HG03045 (cell line): ENCODE results near the gene TAS1R3.
"Not testable (repeated sequence)": the region's sequence is repeated elsewhere in the genome, so short reads cannot be mapped to it uniquely, and the experiment has no call there.

Source experiments
- ATAC-seq: cut with Tn5 transposase; IDR thresholded peaks from one replicate; pipeline ENCODE4 v1.9.1; 2021; ENCODE audit warnings: mild to moderate bottlenecking, moderate library complexity; ENCODE audit not compliant: unreplicated experiment

TAS1R3 gene

GRCh38 chr1:1364266-1364665, 33.2 kb downstream of the TAS1R3 start:
- ATAC-seq = no peak

GRCh38 chr1:1365875-1366698, 35.0 kb downstream of the TAS1R3 start:
- no peak for ATAC-seq

DNA sequence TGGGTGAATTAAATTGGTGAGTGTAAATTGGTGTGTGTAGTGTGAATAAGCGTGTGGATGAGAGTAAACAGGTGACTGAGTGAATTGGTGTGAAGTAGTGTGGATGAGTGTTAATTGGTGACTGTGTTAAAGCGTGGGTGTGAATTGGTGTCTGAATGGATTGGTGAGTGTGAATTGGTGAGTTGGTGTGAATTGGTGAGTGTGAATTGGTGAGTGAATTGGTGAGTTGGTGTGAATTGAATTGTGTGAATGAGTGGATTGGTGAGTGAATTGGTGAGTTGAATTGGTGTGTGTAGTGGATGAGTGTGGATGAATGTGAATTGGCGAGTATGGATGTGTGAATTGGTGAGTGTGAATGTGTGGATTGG, 35.6 kb downstream of the TAS1R3 start:
- ATAC-seq = no peak

- ATAC-seq = no peak
These were observed 36.2 kb downstream of the TAS1R3 start for GRCh38 chr1:1367315-1367714.

DNA sequence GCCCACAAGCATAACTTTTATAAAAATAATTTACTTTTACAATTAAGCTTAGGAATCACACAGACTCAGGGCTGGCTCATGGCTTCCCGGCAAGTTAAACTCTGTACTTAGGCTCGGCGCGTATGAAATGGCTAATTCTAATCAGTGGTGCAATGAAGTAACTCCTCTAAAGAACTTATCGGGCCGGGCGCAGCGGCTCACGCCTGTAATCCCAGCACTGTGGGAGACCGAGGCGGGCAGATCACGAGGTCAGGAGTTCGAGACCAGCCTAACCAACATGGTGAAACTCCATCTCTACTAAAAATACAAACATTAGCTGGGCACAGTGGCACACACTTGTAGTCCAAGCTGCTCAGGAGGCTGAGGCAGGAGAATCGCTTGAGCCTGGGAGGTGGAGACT, 39.0 kb downstream of the TAS1R3 start:
- not testable (repeated sequence) for ATAC-seq

DNA sequence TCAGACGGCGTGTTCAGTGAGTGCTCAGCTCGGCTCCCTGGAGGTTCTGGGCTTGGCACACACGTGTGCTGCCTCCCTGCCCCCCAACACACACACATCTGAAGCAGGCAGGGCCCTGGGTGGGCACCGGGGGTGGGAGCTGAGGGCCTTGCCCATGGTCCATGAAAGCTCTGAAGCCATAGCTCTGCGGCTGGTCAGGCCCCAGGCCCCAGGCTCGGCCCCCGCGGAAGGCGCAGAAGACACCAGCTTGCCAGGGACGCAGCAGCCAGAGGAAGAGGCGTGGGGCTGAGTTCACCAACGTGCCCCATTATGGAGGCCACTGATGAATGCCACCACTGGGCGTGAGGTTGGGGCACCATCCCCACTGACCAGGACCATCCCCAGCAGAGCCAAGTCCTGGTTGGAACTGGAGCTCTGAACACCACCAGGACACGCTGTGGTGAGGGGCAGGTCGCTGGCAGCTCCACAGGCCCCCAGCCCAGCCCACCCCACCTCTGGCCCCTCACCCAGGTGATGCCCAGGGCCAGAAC, 39.8 kb downstream of the TAS1R3 start:
- ATAC-seq = no peak

GRCh38 chr1:1371364-1371745, 40.3 kb downstream of the TAS1R3 start:
- ATAC-seq = no peak

- no peak for ATAC-seq
These were observed 40.9 kb downstream of the TAS1R3 start for GRCh38 chr1:1371746-1372711.

GRCh38 chr1:1373051-1373814, 42.2 kb downstream of the TAS1R3 start:
- ATAC-seq = no peak

GRCh38 chr1:1373815-1374588, 42.9 kb downstream of the TAS1R3 start:
- ATAC-seq = no peak

DNA sequence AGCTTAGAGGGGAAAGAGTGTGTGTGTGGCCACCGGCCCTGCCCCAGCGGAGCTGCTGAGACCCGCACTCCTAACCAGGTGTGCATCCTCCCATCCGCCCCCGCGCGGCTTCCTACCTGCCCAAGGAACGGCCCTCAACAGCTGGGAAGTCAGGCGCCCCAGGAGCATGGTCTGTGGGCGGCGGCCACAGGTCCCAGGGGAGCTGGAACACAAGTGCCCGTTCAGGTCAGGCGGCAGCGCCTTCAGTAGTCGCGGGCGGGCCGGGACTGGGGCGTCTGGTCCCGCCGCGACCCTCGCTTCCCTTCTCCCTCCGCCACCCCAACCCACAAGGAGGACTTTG, 43.5 kb downstream of the TAS1R3 start:
- no peak for ATAC-seq

GRCh38 chr1:1374929-1375662, 44.0 kb downstream of the TAS1R3 start, which contains the start of gene AURKAIP1:
Gene AURKAIP1, minus strand, starts transcription at chr1:1375207. Its CDS starts 451 bp downstream, at chr1:1374756.
- ATAC-seq = peak; percentile 82

GRCh38 chr1:1376551-1377226, 45.6 kb downstream of the TAS1R3 start:
- ATAC-seq = no peak

DNA sequence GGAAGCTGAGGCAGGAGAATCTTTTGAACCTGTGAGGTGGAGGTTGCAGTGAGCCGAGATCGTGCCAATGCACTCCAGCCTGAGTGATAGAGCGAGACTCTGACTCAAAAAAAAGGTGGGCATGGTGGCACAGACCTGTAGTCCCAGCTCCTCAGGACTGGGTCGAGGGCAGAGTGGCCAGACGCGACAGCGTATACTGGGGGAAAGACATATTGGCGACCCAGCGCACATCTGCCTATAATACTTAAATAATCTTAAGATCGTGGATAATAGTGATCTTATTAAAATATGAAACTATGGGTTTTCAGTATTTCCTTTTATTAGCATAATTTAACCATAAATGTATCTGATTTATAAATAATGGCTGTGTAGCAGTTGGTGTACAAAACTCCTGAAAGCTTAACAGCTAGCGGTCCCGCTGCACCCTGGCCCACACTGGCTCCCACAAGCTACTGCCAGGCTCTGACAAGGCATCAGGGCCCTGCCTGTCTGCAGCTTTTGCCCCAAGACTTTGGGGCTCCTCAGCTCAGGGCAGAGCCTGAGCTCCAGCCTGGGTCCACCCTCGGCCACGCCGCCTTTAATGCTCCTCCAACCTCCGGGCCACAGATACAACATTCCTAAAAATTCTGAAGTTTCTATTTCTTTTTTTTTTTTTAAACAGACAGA, 46.6 kb downstream of the TAS1R3 start:
- ATAC-seq = no peak

DNA sequence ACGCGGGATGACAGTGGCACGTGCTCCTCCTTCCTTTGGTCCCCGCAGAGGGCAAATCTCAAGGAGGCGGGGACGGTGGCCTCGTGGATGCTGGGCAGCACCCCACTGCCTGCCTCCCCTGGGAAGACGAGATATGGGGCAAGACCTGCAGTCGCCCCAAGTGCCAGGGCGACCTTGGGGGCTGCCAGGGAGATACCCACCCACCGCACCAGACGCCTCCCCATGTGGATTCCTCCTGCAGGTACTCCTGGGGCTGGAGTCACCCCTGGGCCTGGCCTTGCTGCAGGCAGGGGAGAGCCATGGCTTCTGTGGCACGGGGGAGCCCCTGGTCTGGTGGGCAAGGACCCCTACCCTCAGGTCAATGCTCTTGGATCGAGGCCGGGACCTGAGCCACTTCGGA, 49.8 kb downstream of the TAS1R3 start:
- ATAC-seq = no peak

GRCh38 chr1:1381294-1381693, 50.2 kb downstream of the TAS1R3 start:
- ATAC-seq = no peak
